Measurements from ENCODE around the gene MYO9B. TPM values are rescaled to one million over a fixed set of nuclear protein-coding genes. Genes with fewer than 3 reads are reported as not detected.

The MYO9B gene, protein sequence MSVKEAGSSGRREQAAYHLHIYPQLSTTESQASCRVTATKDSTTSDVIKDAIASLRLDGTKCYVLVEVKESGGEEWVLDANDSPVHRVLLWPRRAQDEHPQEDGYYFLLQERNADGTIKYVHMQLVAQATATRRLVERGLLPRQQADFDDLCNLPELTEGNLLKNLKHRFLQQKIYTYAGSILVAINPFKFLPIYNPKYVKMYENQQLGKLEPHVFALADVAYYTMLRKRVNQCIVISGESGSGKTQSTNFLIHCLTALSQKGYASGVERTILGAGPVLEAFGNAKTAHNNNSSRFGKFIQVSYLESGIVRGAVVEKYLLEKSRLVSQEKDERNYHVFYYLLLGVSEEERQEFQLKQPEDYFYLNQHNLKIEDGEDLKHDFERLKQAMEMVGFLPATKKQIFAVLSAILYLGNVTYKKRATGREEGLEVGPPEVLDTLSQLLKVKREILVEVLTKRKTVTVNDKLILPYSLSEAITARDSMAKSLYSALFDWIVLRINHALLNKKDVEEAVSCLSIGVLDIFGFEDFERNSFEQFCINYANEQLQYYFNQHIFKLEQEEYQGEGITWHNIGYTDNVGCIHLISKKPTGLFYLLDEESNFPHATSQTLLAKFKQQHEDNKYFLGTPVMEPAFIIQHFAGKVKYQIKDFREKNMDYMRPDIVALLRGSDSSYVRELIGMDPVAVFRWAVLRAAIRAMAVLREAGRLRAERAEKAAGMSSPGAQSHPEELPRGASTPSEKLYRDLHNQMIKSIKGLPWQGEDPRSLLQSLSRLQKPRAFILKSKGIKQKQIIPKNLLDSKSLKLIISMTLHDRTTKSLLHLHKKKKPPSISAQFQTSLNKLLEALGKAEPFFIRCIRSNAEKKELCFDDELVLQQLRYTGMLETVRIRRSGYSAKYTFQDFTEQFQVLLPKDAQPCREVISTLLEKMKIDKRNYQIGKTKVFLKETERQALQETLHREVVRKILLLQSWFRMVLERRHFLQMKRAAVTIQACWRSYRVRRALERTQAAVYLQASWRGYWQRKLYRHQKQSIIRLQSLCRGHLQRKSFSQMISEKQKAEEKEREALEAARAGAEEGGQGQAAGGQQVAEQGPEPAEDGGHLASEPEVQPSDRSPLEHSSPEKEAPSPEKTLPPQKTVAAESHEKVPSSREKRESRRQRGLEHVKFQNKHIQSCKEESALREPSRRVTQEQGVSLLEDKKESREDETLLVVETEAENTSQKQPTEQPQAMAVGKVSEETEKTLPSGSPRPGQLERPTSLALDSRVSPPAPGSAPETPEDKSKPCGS (N-terminal part only)
- total RNA-seq = 10 to 100 TPM; 24.2 to 89.4 (median 31.3) TPM
- polyA plus RNA-seq = 10 to 100 TPM; 26.9 to 39.6 TPM
- long read RNA-seq, donor 1, full-length matches to known transcripts = 1 of 18 reads
- long read RNA-seq, donor 1, partial matches to known transcripts = 6 of 18 reads
- long read RNA-seq, donor 1, other reads (novel, unspliced or antisense) = 11 of 18 reads
- long read RNA-seq, donor 2, partial matches to known transcripts = 5 of 16 reads
- long read RNA-seq, donor 2, other reads (novel, unspliced or antisense) = 11 of 16 reads
- long read RNA-seq, donor 3, partial matches to known transcripts = 9 of 29 reads
- long read RNA-seq, donor 3, other reads (novel, unspliced or antisense) = 20 of 29 reads

- WGBS, 4 donors = 0 to 1% (median 0%) methylated on average over 44 to 103 of the region's 103 CpGs
- peak; percentile 94 to 98 (median 97) for ATAC-seq
- H3K27me3 ChIP-seq = no peaks in the 10 kb centered on the region
- peak; percentile 99 to 100 (median 100) for DNase-seq
- H3K4me3 ChIP-seq = peak within 1 kb of the TSS; percentile 47 to 92 (median 74)
- peak within 1 kb of the TSS in 11 of 12 donors; percentile 64 to 91 (median 82) for H3K27ac ChIP-seq
- intact Hi-C loops (cut with DNase I) = loop anchor here in 7 of 10 donors (1.0 to 10.0 kb wide), 8 partner anchors 60 to 190 kb away; partner anchors contain the start of genes OCEL1 (in 2 of the 7), BABAM1 (in 1 of the 7), USE1 (in 1 of the 7) and USHBP1 (in 1 of the 7)
- TF ChIP-seq, protein P1, sequence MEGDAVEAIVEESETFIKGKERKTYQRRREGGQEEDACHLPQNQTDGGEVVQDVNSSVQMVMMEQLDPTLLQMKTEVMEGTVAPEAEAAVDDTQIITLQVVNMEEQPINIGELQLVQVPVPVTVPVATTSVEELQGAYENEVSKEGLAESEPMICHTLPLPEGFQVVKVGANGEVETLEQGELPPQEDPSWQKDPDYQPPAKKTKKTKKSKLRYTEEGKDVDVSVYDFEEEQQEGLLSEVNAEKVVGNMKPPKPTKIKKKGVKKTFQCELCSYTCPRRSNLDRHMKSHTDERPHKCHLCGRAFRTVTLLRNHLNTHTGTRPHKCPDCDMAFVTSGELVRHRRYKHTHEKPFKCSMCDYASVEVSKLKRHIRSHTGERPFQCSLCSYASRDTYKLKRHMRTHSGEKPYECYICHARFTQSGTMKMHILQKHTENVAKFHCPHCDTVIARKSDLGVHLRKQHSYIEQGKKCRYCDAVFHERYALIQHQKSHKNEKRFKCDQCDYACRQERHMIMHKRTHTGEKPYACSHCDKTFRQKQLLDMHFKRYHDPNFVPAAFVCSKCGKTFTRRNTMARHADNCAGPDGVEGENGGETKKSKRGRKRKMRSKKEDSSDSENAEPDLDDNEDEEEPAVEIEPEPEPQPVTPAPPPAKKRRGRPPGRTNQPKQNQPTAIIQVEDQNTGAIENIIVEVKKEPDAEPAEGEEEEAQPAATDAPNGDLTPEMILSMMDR (IDR thresholded peaks at IDR 0.05) = no peak
- peak in 1 of 2 donors; percentile 48 for TF ChIP-seq POLR2A (IDR thresholded peaks at IDR 0.05)
- H3K36me3 ChIP-seq = peaks cover 0 to 22% (median 0%) of the 10 kb centered on the region in 9 donors
- H3K9me3 ChIP-seq = no peaks in the 10 kb centered on the region
- H3K4me1 ChIP-seq = peaks cover 0 to 64% (median 41%) of the 10 kb centered on the region in 12 donors
Observed at GRCh38 chr19:17075035-17075863, at the start of gene MYO9B, which contains the start of gene HAUS8. TSS of gene MYO9B (plus strand) at chr19:17075777. CDS start at chr19:17101718, 25,941 bp downstream. TSS of gene HAUS8 (minus strand) at chr19:17075452. CDS start at chr19:17075422, 30 bp downstream.

GRCh38 chr19:17025991-17026658, 49.5 kb upstream of the MYO9B start:
- intact Hi-C loops (cut with DNase I) = no loop called here
- 1 to 4% (median 2%) methylated on average over 18 to 40 of the region's 40 CpGs for WGBS, 4 donors
- Histone ChIP-seq H3K4me1 (peaks cover 0 to 31% (median 2%) of the 10 kb centered on the region in 12 donors), H3K27ac (peak overlapping the region in 7 of 12 donors; percentile 38 to 79 (median 59)), H3K9me3 (peaks cover 0 to 23% (median 11%) of the 10 kb centered on the region in 12 donors), H3K27me3 (peaks cover 3 to 45% (median 29%) of the 10 kb centered on the region in 9 donors), H3K36me3 (no peaks in the 10 kb centered on the region), H3K4me3 (peak overlapping the region; percentile 13 to 63 (median 50))
- DNase-seq = no peak
- ATAC-seq = no peak
- TF ChIP-seq POLR2A (IDR thresholded peaks at IDR 0.05) = no peak
- TF ChIP-seq, protein P1 (IDR thresholded peaks at IDR 0.05) = no peak

Data from heart left ventricle (tissue), 16 donors.